DOHH2 (cell line): ENCODE measurements around the gene SPCS2.

Source experiments
- H3F3A ChIP-seq: fragments of 200-600 bp; sonication (generic), shearing (Covaris generic); 2 replicates; pipeline ENCODE4 v1.6.0; 2016; ENCODE audit warnings: antibody characterized with exemption, mild to moderate bottlenecking; ENCODE audit not compliant: control insufficient read depth, insufficient read depth
- H3K27ac ChIP-seq: fragments of 200-600 bp; sonication (generic); 2 replicates; pipeline ENCODE4 v1.5.1; 2014; ENCODE audit warnings: low read depth, mild to moderate bottlenecking, low read length, moderate library complexity
- H3K27me3 ChIP-seq: fragments of 200-600 bp; sonication (generic); 2 replicates; pipeline ENCODE4 v1.6.1; 2014; ENCODE audit warnings: mild to moderate bottlenecking, low read length, mixed read lengths; ENCODE audit not compliant: control insufficient read depth
- H3K36me3 ChIP-seq: fragments of 200-600 bp; sonication (generic); 2 replicates; pipeline ENCODE4 v1.6.1; 2014; ENCODE audit warnings: mild to moderate bottlenecking, low read length, moderate library complexity, mixed read lengths; ENCODE audit not compliant: control insufficient read depth
- H3K4me1 ChIP-seq: fragments of 200-600 bp; sonication (generic); 2 replicates; pipeline ENCODE4 v1.6.1; 2014; ENCODE audit warnings: mild to moderate bottlenecking, low read length, mixed read lengths; ENCODE audit not compliant: control insufficient read depth
- H3K4me2 ChIP-seq: fragments of 200-600 bp; sonication (generic); 2 replicates; pipeline ENCODE4 v1.6.0; 2014; ENCODE audit warnings: mild to moderate bottlenecking, low read length, moderate library complexity
- H3K4me3 ChIP-seq: fragments of 200-600 bp; sonication (generic); 2 replicates; pipeline ENCODE4 v1.5.1; 2014; ENCODE audit warnings: mild to moderate bottlenecking, low read length, mixed read lengths
- H3K79me2 ChIP-seq: fragments of 200-600 bp; sonication (generic); 2 replicates; pipeline ENCODE4 v1.6.1; 2014; ENCODE audit warnings: mild to moderate bottlenecking, low read length, mixed read lengths; ENCODE audit not compliant: control insufficient read depth
- H3K9me2 ChIP-seq: fragments of 200-600 bp; sonication (generic); replicated peaks from 2 replicates; pipeline ENCODE4 v1.6.1; 2014; ENCODE audit warnings: mild to moderate bottlenecking, low read length, mixed read lengths; ENCODE audit not compliant: control insufficient read depth
- H3K9me3 ChIP-seq: fragments of 200-600 bp; sonication (generic); 2 replicates; pipeline ENCODE4 v1.6.1; 2014; ENCODE audit warnings: antibody characterized with exemption, low read length, mixed read lengths; ENCODE audit not compliant: control insufficient read depth, insufficient read depth
- H4K20me1 ChIP-seq: fragments of 200-600 bp; sonication (generic); 2 replicates; pipeline ENCODE4 v1.6.0; 2014; ENCODE audit warnings: low read depth, mild to moderate bottlenecking, antibody characterized with exemption, low read length, moderate library complexity; ENCODE audit not compliant: control insufficient read depth, insufficient read depth
- CTCF ChIP-seq: fragments of 200-600 bp; sonication (generic); IDR thresholded peaks from one replicate; pipeline ENCODE4 v1.5.1; 2014; ENCODE audit warnings: antibody characterized with exemption, mild to moderate bottlenecking, low read depth, low read length; ENCODE audit not compliant: poor library complexity, severe bottlenecking
- EZH2phosphoT487 ChIP-seq: fragments of 200-600 bp; sonication (generic); IDR thresholded peaks from 2 replicates; pipeline ENCODE4 v1.6.1; 2017; ENCODE audit warnings: borderline replicate concordance, mild to moderate bottlenecking, antibody characterized with exemption, low read length, moderate library complexity, mixed read lengths

The SPCS2 gene

DNA sequence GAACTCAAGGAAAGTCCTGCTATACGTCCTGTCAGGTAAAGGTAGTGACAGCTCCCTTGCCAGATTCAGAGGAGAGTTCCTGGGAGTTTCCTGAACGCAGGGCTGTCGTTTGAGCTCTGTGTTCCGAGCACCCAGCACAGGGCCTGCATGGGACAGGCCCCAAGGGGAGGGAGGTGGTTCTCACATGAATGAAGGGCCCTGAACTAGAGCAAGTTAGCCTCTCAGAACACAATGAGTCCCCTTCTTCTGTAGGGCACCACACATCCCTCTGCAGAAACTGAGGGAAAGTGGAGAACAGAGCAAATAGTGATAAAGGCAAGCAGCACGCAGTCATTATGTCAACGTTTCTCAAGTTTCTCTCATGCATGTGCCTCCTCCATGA lies 75.0 kb downstream of the SPCS2 start:
- Histone ChIP-seq H3K9me2 (no peaks in the 10 kb centered on the region), H3K4me3 (no peak overlapping the region), H4K20me1 (no peaks in the 10 kb centered on the region), H3K4me1 (no peaks in the 10 kb centered on the region), H3K79me2 (no peaks in the 10 kb centered on the region), H3K36me3 (no peaks in the 10 kb centered on the region), H3K9me3 (no peaks in the 10 kb centered on the region), H3K4me2 (no peak overlapping the region), H3K27me3 (no peaks in the 10 kb centered on the region), H3F3A (no peaks in the 10 kb centered on the region), H3K27ac (no peak overlapping the region)
- TF ChIP-seq EZH2phosphoT487: no peak
- no peak for TF ChIP-seq CTCF

DNA sequence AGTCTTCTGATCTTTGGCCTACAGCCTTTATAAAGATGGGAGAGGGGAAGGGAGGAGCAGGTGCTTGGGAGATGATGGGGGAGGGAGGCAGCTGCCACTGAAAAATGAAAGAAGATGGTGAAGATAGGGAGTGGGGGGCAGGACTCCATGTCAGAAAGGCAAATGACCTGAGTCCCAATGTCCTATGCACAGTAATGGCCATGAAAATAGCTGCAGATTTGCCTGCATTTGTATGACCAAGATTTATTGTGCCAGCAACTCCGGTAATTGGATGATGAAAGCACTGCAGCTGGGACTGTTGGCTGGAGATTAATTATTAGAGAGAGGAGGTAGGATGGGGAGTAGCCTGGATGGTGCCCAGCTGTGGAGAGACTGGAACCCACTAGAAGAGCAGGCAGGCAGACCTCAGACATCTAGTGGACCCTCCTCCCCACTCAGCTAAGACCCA lies 75.7 kb downstream of the SPCS2 start:
- H3K79me2 ChIP-seq: no peaks in the 10 kb centered on the region
- no peaks in the 10 kb centered on the region for H3K4me1 ChIP-seq
- no peaks in the 10 kb centered on the region for H3K36me3 ChIP-seq
- TF ChIP-seq EZH2phosphoT487 (no peak), CTCF (no peak)
- no peaks in the 10 kb centered on the region for H3K9me3 ChIP-seq
- no peaks in the 10 kb centered on the region for H4K20me1 ChIP-seq
- H3K27ac ChIP-seq: no peak overlapping the region
- H3K27me3 ChIP-seq: no peaks in the 10 kb centered on the region
- no peak overlapping the region for H3K4me2 ChIP-seq
- no peaks in the 10 kb centered on the region for H3F3A ChIP-seq
- H3K4me3 ChIP-seq: no peak overlapping the region
- no peaks in the 10 kb centered on the region for H3K9me2 ChIP-seq

- Histone ChIP-seq H3F3A (no peaks in the 10 kb centered on the region), H3K36me3 (no peaks in the 10 kb centered on the region), H3K27me3 (no peaks in the 10 kb centered on the region), H3K4me2 (no peak overlapping the region), H3K27ac (no peak overlapping the region), H3K9me2 (no peaks in the 10 kb centered on the region), H4K20me1 (no peaks in the 10 kb centered on the region), H3K4me3 (no peak overlapping the region), H3K79me2 (no peaks in the 10 kb centered on the region), H3K9me3 (no peaks in the 10 kb centered on the region), H3K4me1 (no peaks in the 10 kb centered on the region)
- TF ChIP-seq EZH2phosphoT487 (no peak), CTCF (no peak)
These were observed 76.5 kb downstream of the SPCS2 start for GRCh38 chr11:75025561-75025960.

GRCh38 chr11:75028321-75028720 lies 79.3 kb downstream of the SPCS2 start:
- H3K27me3 ChIP-seq: no peaks in the 10 kb centered on the region
- H3K79me2 ChIP-seq: no peaks in the 10 kb centered on the region
- no peak overlapping the region for H3K4me3 ChIP-seq
- H3K4me2 ChIP-seq: no peak overlapping the region
- no peak for TF ChIP-seq EZH2phosphoT487
- TF ChIP-seq CTCF: no peak
- no peaks in the 10 kb centered on the region for H3K36me3 ChIP-seq
- H4K20me1 ChIP-seq: no peaks in the 10 kb centered on the region
- no peaks in the 10 kb centered on the region for H3K9me3 ChIP-seq
- H3F3A ChIP-seq: no peaks in the 10 kb centered on the region
- H3K27ac ChIP-seq: no peak overlapping the region
- H3K9me2 ChIP-seq: no peaks in the 10 kb centered on the region
- no peaks in the 10 kb centered on the region for H3K4me1 ChIP-seq
